ENCODE measurements around the gene TMEM143. TPM values are rescaled to one million over a fixed set of nuclear protein-coding genes. Genes with fewer than 3 reads are reported as not detected.

Gene TMEM143
- total and polyA plus RNA-seq, 2 donors (not counting 3 experiments of a cell fraction or from before 2014, with no cell fraction given), result 5.4 to 7.3 TPM

DNA sequence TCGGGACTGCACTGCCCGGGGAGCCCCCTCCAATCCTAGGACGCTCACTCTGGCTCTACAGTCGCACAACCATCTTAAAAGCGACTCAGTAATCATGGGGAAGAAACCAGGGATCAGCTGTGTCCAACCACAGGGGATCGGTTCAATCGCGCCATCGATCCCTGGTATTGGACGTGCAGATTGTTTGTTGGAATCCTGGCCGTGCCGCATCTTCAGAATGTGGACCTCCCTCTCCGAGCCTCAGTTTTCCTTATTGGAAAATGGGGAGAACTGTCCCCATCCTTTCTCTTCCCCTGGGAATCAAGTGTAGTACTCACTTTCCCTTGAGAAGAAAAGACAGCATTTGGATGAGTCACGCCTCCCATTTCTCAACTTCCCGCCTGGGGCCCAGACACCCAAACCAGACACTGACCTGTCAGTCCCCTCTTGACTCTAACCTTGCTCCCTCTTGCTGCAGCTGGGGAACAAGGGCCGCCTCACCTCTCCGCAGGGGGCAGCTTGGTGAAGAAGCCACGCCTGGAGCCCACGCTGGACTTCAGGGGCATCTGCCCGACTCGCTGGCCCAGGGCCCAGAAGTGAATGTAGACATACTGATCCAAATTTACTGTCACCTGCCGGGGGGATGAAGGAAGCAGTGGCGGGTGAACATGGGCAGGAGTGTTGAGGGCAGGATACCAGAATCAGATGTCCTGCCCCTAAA is 20.7 kb downstream of the TMEM143 start:
- Histone ChIP-seq H4K20me1 (replicated peaks; ENCODE audit: control insufficient read depth, extremely low read depth, insufficient read depth, low read length) (no peaks in the 10 kb centered on the region), H3K9ac (replicated peaks; ENCODE audit: extremely low read depth, insufficient read depth, low read length) (no peak overlapping the region), H3K9me3 (replicated peaks; ENCODE audit: control insufficient read depth, insufficient read depth, low read length) (no peaks in the 10 kb centered on the region), H3K4me1 (ENCODE audit: control insufficient read depth, extremely low read depth, insufficient read depth, low read length) (no peaks in the 10 kb centered on the region), H3K27ac (ENCODE audit: insufficient read depth, low read depth, low read length) (no peak overlapping the region), H3K4me3 (replicated peaks in 1 of 3; ENCODE audit: insufficient read depth in 1 of 3, low read depth in 1 of 3, low read length in 3 of 3) (no peak overlapping the region), H3K36me3 (ENCODE audit: control insufficient read depth in 2 of 2, extremely low read depth in 1 of 2, insufficient read depth in 2 of 2, low read length in 2 of 2) (no peaks in the 10 kb centered on the region), H3K27me3 (ENCODE audit: control insufficient read depth in 2 of 2, insufficient read depth in 2 of 2, low read length in 2 of 2) (no peaks in the 10 kb centered on the region), H2AFZ (ENCODE audit: low read depth, low read length) (no peak overlapping the region), H3K79me2 (ENCODE audit: control insufficient read depth, insufficient read depth, low read length) (no peaks in the 10 kb centered on the region), H3K4me2 (ENCODE audit: insufficient read depth, low read length) (no peak overlapping the region), H3K9me1 (replicated peaks; ENCODE audit: control insufficient read depth, extremely low read depth, insufficient read depth, low read length) (no peaks in the 10 kb centered on the region)
- no TSS peak for BruUV-seq (replicated peaks)
- intact Hi-C loops (cut with micrococcal nuclease) (no loop called here), dilution Hi-C loops (cut with MboI; ENCODE audit: extremely low pct_ligation_motif_present, low sequenced_read_pairs) (no loop called here)
- POLR2A ChIA-PET, result no interaction called here
- no peak for FAIRE-seq
- DNase-seq (ENCODE audit: low read depth, low spot score), result no peak
- CTCF ChIA-PET, result no interaction called here
- TF ChIP-seq POLR2A (IDR thresholded peaks at IDR 0.05; ENCODE audit: low read depth, low read length) (no peak), FOS (IDR thresholded peaks at IDR 0.05; ENCODE audit: borderline replicate concordance, insufficient read depth, low read length) (no peak)

DNA sequence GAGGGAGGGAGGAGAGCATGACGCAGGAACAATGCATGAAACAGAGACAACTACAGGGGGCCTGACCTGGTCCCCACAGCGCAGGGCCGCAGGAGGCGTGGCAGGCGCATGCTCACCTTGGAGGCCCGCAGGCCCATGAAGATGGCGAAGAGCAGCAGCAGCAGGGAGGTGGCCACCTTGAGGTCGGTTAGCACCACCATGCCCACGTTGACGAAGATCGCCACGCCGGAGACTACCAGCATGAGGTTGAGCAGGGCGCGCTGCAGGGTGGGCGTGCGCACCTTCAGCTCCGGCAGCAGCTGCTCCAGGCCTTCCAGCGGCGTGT is 21.4 kb downstream of the TMEM143 start:
- no peaks in the 10 kb centered on the region for H3K9me1 ChIP-seq (replicated peaks; ENCODE audit: control insufficient read depth, extremely low read depth, insufficient read depth, low read length)
- no peak for DNase-seq (ENCODE audit: low read depth, low spot score)
- H3K79me2 ChIP-seq (ENCODE audit: control insufficient read depth, insufficient read depth, low read length), result no peaks in the 10 kb centered on the region
- no peak overlapping the region for H3K4me3 ChIP-seq (replicated peaks in 1 of 3; ENCODE audit: insufficient read depth in 1 of 3, low read depth in 1 of 3, low read length in 3 of 3)
- no peaks in the 10 kb centered on the region for H3K4me1 ChIP-seq (ENCODE audit: control insufficient read depth, extremely low read depth, insufficient read depth, low read length)
- no TSS peak for BruUV-seq (replicated peaks)
- no peak overlapping the region for H3K4me2 ChIP-seq (ENCODE audit: insufficient read depth, low read length)
- H4K20me1 ChIP-seq (replicated peaks; ENCODE audit: control insufficient read depth, extremely low read depth, insufficient read depth, low read length), result no peaks in the 10 kb centered on the region
- H2AFZ ChIP-seq (ENCODE audit: low read depth, low read length), result no peak overlapping the region
- no peak for FAIRE-seq
- no peaks in the 10 kb centered on the region for H3K27me3 ChIP-seq (ENCODE audit: control insufficient read depth in 2 of 2, insufficient read depth in 2 of 2, low read length in 2 of 2)
- H3K36me3 ChIP-seq (ENCODE audit: control insufficient read depth in 2 of 2, extremely low read depth in 1 of 2, insufficient read depth in 2 of 2, low read length in 2 of 2), result no peaks in the 10 kb centered on the region
- POLR2A ChIA-PET, result no interaction called here
- TF ChIP-seq EZH2 (IDR thresholded peaks at IDR 0.05; ENCODE audit: borderline replicate concordance, low read depth, low read length, severe bottlenecking), result no peak
- TF ChIP-seq POLR2AphosphoS5 (IDR thresholded peaks at IDR 0.05; ENCODE audit: insufficient read depth, low read depth, low read length), result no peak
- TF ChIP-seq GATA2 (IDR thresholded peaks at IDR 0.05; ENCODE audit: insufficient read depth, insufficient read length, low read depth, low read length), result no peak
- no peak for TF ChIP-seq JUN (IDR thresholded peaks at IDR 0.05; ENCODE audit: borderline replicate concordance, insufficient read depth, insufficient read length, low read depth)
- TF ChIP-seq, protein P1, sequence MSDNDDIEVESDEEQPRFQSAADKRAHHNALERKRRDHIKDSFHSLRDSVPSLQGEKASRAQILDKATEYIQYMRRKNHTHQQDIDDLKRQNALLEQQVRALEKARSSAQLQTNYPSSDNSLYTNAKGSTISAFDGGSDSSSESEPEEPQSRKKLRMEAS (IDR thresholded peaks at IDR 0.05; ENCODE audit: insufficient read depth, insufficient read length), result no peak
- no peak for TF ChIP-seq POLR2A (IDR thresholded peaks at IDR 0.05; ENCODE audit: low read depth, low read length)
- TF ChIP-seq FOS (IDR thresholded peaks at IDR 0.05; ENCODE audit: borderline replicate concordance, insufficient read depth, low read length), result no peak
- TF ChIP-seq, protein P2, sequence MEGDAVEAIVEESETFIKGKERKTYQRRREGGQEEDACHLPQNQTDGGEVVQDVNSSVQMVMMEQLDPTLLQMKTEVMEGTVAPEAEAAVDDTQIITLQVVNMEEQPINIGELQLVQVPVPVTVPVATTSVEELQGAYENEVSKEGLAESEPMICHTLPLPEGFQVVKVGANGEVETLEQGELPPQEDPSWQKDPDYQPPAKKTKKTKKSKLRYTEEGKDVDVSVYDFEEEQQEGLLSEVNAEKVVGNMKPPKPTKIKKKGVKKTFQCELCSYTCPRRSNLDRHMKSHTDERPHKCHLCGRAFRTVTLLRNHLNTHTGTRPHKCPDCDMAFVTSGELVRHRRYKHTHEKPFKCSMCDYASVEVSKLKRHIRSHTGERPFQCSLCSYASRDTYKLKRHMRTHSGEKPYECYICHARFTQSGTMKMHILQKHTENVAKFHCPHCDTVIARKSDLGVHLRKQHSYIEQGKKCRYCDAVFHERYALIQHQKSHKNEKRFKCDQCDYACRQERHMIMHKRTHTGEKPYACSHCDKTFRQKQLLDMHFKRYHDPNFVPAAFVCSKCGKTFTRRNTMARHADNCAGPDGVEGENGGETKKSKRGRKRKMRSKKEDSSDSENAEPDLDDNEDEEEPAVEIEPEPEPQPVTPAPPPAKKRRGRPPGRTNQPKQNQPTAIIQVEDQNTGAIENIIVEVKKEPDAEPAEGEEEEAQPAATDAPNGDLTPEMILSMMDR (IDR thresholded peaks at IDR 0.05; ENCODE audit: extremely low read depth in 1 of 2, insufficient read depth in 1 of 2, low read depth in 1 of 2, low read length in 2 of 2), result no peak
- TF ChIP-seq MYC (IDR thresholded peaks at IDR 0.05; ENCODE audit: low read depth, low read length), result no peak
- intact Hi-C loops (cut with micrococcal nuclease), result no loop called here
- no peaks in the 10 kb centered on the region for H3K9me3 ChIP-seq (replicated peaks; ENCODE audit: control insufficient read depth, insufficient read depth, low read length)
- H3K27ac ChIP-seq (ENCODE audit: insufficient read depth, low read depth, low read length), result no peak overlapping the region
- no peak overlapping the region for H3K9ac ChIP-seq (replicated peaks; ENCODE audit: extremely low read depth, insufficient read depth, low read length)
- CTCF ChIA-PET, result no interaction called here
- dilution Hi-C loops (cut with MboI; ENCODE audit: extremely low pct_ligation_motif_present, low sequenced_read_pairs), result no loop called here
